HG03066 (cell line): ENCODE measurements around the gene TMEM178A.

Experiments used
- ATAC-seq: cut with Tn5 transposase; IDR thresholded peaks from one replicate; pipeline ENCODE4 v1.9.1; 2021; ENCODE audit warnings: low read depth; ENCODE audit not compliant: unreplicated experiment

TMEM178A gene

GRCh38 chr2:39673018-39673417 is 7.3 kb downstream of the TMEM178A start:
- ATAC-seq: no peak

GRCh38 chr2:39676342-39676741 is 10.6 kb downstream of the TMEM178A start:
- ATAC-seq: no peak

- no peak for ATAC-seq
Measured at GRCh38 chr2:39678170-39678569, 12.5 kb downstream of the TMEM178A start.

GRCh38 chr2:39679805-39680204 is 14.1 kb downstream of the TMEM178A start:
- ATAC-seq: no peak

- no peak for ATAC-seq
Measured at GRCh38 chr2:39682066-39682692, 16.5 kb downstream of the TMEM178A start.

- no peak for ATAC-seq
Measured at GRCh38 chr2:39683022-39683699, 17.4 kb downstream of the TMEM178A start.

- no peak for ATAC-seq
Measured at GRCh38 chr2:39684464-39684863, 18.7 kb downstream of the TMEM178A start.

- no peak for ATAC-seq
Measured at GRCh38 chr2:39685126-39685525, 19.4 kb downstream of the TMEM178A start.

- ATAC-seq: no peak
Measured at GRCh38 chr2:39686456-39686855, 20.7 kb downstream of the TMEM178A start.

GRCh38 chr2:39688181-39688580 is 22.5 kb downstream of the TMEM178A start:
- ATAC-seq: no peak

- ATAC-seq: no peak
Measured at GRCh38 chr2:39689272-39689841, 23.6 kb downstream of the TMEM178A start.

GRCh38 chr2:39689876-39690275 is 24.2 kb downstream of the TMEM178A start:
- no peak for ATAC-seq

GRCh38 chr2:39693245-39693644 is 27.5 kb downstream of the TMEM178A start:
- no peak for ATAC-seq

GRCh38 chr2:39696101-39696553 is 30.4 kb downstream of the TMEM178A start:
- no peak for ATAC-seq

GRCh38 chr2:39696838-39697237 is 31.1 kb downstream of the TMEM178A start:
- no peak for ATAC-seq

- no peak for ATAC-seq
Measured at GRCh38 chr2:39697454-39697853, 31.7 kb downstream of the TMEM178A start.

GRCh38 chr2:39701137-39701536 is 35.4 kb downstream of the TMEM178A start:
- ATAC-seq: no peak

GRCh38 chr2:39703181-39703872 is 37.6 kb downstream of the TMEM178A start:
- no peak for ATAC-seq

- ATAC-seq: no peak
Measured at GRCh38 chr2:39704540-39704939, 38.8 kb downstream of the TMEM178A start.

GRCh38 chr2:39705638-39706037 is 39.9 kb downstream of the TMEM178A start:
- ATAC-seq: no peak

- ATAC-seq: no peak
Measured at GRCh38 chr2:39706312-39706711, 40.6 kb downstream of the TMEM178A start.
